H1 (cell line): ENCODE measurements around the gene SPP1. TPM values are rescaled to one million over a fixed set of nuclear protein-coding genes. Genes with fewer than 3 reads are reported as not detected.

Experiments used
- CTCF ChIA-PET: fragments of 300-600 bp; sonication (Branson Sonifier 250); formaldehyde crosslinking; loops from one replicate; lab custom pipeline; 2021; ENCODE audit not compliant: partially characterized antibody; lab: Charles Lee
- POLR2A ChIA-PET: fragments of 300-600 bp; sonication (Branson Sonifier 250); formaldehyde crosslinking; loops from one replicate; lab custom pipeline; 2021; ENCODE audit warnings: inconsistent platforms; ENCODE audit not compliant: partially characterized antibody; lab: Charles Lee
- DNase-seq, 2 experiments: peaks; one replicate each; pipeline versions ENCODE4 v3.0.0 to v3.0.0-alpha.2; 2010 to 2022; ENCODE audit warnings: low spot score in 2 of 2, low read depth in 1 of 2, mixed read lengths in 1 of 2
- FAIRE-seq: peaks from 2 replicates; lab custom pipeline; 2011; peaks lifted over from hg19 to GRCh38; lab: Jason Lieb, UNC
- H2AFZ ChIP-seq: 2 replicates; pipeline ENCODE4 v1.8.1; 2012; ENCODE audit warnings: low read length, inconsistent platforms
- H2AK5ac ChIP-seq: 2 replicates; pipeline ENCODE4 v1.6.1; 2013; ENCODE audit warnings: low read depth, low read length
- H2BK120ac ChIP-seq: replicated peaks from 2 replicates; pipeline ENCODE3; 2013; ENCODE audit warnings: low read depth, low read length, inconsistent platforms
- H2BK12ac ChIP-seq: 2 replicates; pipeline ENCODE4 v1.6.1; 2013; ENCODE audit warnings: low read depth, low read length
- H2BK15ac ChIP-seq: 2 replicates; pipeline ENCODE4 v1.6.1; 2013; ENCODE audit warnings: low read length
- H2BK20ac ChIP-seq: 2 replicates; pipeline ENCODE4 v1.6.1; 2013; ENCODE audit warnings: low read length
- H2BK5ac ChIP-seq: 2 replicates; pipeline ENCODE4 v1.6.1; 2013; ENCODE audit warnings: low read depth, low read length
- H3K14ac ChIP-seq: 2 replicates; pipeline ENCODE4 v1.6.1; 2013; ENCODE audit warnings: inconsistent platforms; ENCODE audit not compliant: insufficient read length
- H3K18ac ChIP-seq: 2 replicates; pipeline ENCODE4 v1.6.1; 2013; ENCODE audit warnings: low read length; ENCODE audit errors: extremely low read depth
- H3K23ac ChIP-seq: 2 replicates; pipeline ENCODE4 v1.6.1; 2013; ENCODE audit warnings: inconsistent platforms; ENCODE audit not compliant: insufficient read length
- H3K23me2 ChIP-seq: 2 replicates; pipeline ENCODE4 v1.6.1; 2013; ENCODE audit warnings: low read depth, low read length
- H3K27ac ChIP-seq: 2 replicates; pipeline ENCODE4 v1.6.1; 2011; ENCODE audit warnings: low read depth, low read length, inconsistent platforms
- H3K27me3 ChIP-seq, 4 experiments: replicated peaks in 1 of 4; 1 replicate in 1 of 4; 2 replicates in 3 of 4; pipeline versions ENCODE4 v1.6.1 to v1.8.1; 2011 to 2013; ENCODE audit warnings: low read length in 3 of 4, mild to moderate bottlenecking in 3 of 4, inconsistent platforms in 2 of 4, mixed read lengths in 2 of 4, moderate library complexity in 1 of 4; ENCODE audit not compliant: control insufficient read depth in 3 of 4, insufficient read depth in 3 of 4; ENCODE audit errors: extremely low read depth in 1 of 4
- H3K36me3 ChIP-seq, 4 experiments: 2 replicates each; pipeline versions ENCODE4 v1.6.1 to v1.8.1; 2011 to 2013; ENCODE audit warnings: mild to moderate bottlenecking in 4 of 4, low read length in 3 of 4, moderate library complexity in 2 of 4, control low read depth in 1 of 4, inconsistent platforms in 1 of 4; ENCODE audit not compliant: insufficient read depth in 4 of 4, control insufficient read depth in 2 of 4
- H3K4ac ChIP-seq: replicated peaks from 2 replicates; pipeline ENCODE3; 2013; ENCODE audit warnings: low read length, low read depth, mixed read lengths, inconsistent platforms; ENCODE audit not compliant: insufficient read length
- H3K4me1 ChIP-seq, 4 experiments: replicated peaks in 1 of 4; 1 replicate in 1 of 4; 2 replicates in 3 of 4; pipeline versions ENCODE4 v1.6.1 to v1.8.1; 2011 to 2013; ENCODE audit warnings: low read length in 3 of 4, inconsistent platforms in 2 of 4, mixed read lengths in 1 of 4; ENCODE audit not compliant: insufficient read depth in 4 of 4, control insufficient read depth in 3 of 4
- H3K4me2 ChIP-seq, 2 experiments: 2 replicates each; pipeline versions ENCODE4 v1.6.1 to v1.8.1; 2011 to 2013; ENCODE audit warnings: low read depth in 2 of 2, low read length in 2 of 2, control low read depth in 1 of 2, inconsistent platforms in 1 of 2, mild to moderate bottlenecking in 1 of 2; ENCODE audit not compliant: insufficient read depth in 1 of 2
- H3K4me3 ChIP-seq, 4 experiments: fragments of 200-600, 300-600 bp in 1 of 4; sonication (generic), shearing (Covaris generic), sonication (Bioruptor Twin) in 1 of 4; 2 replicates each; pipeline versions ENCODE4 v1.5.1 to v1.8.1; 2011 to 2016; ENCODE audit warnings: low read length in 4 of 4, low read depth in 3 of 4, control low read depth in 2 of 4, inconsistent platforms in 2 of 4, mild to moderate bottlenecking in 2 of 4, mixed read lengths in 1 of 4, moderate library complexity in 1 of 4; ENCODE audit not compliant: insufficient read depth in 2 of 4; ENCODE audit errors: extremely low read depth in 1 of 4
- H3K56ac ChIP-seq: replicated peaks from 2 replicates; pipeline ENCODE3; 2013; ENCODE audit warnings: low read depth, mild to moderate bottlenecking, mixed read lengths, low read length, inconsistent platforms; ENCODE audit not compliant: insufficient read length
- H3K79me1 ChIP-seq: 2 replicates; pipeline ENCODE4 v1.6.1; 2013; ENCODE audit warnings: low read depth, low read length, control low read depth
- H3K79me2 ChIP-seq, 2 experiments: 2 replicates each; pipeline versions ENCODE4 v1.6.1 to v1.8.1; 2012 to 2013; ENCODE audit warnings: low read length in 2 of 2, mild to moderate bottlenecking in 2 of 2, inconsistent platforms in 1 of 2; ENCODE audit not compliant: insufficient read depth in 2 of 2, control insufficient read depth in 1 of 2
- H3K9ac ChIP-seq, 4 experiments: replicated peaks in 1 of 4; 1 replicate in 1 of 4; 2 replicates in 3 of 4; pipeline versions ENCODE4 v1.6.1 to v1.8.1; 2011 to 2013; ENCODE audit warnings: low read depth in 3 of 4, low read length in 3 of 4, control low read depth in 2 of 4, mild to moderate bottlenecking in 2 of 4, moderate library complexity in 2 of 4, inconsistent platforms in 1 of 4; ENCODE audit errors: extremely low read depth in 1 of 4
- H3K9me3 ChIP-seq, 2 experiments: 2 replicates each; pipeline versions ENCODE4 v1.6.1 to v1.8.1; 2012 to 2013; ENCODE audit warnings: mild to moderate bottlenecking in 2 of 2, moderate library complexity in 2 of 2, control low read depth in 1 of 2, inconsistent platforms in 1 of 2, low read depth in 1 of 2, low read length in 1 of 2, mixed read lengths in 1 of 2; ENCODE audit not compliant: insufficient read depth in 2 of 2
- H4K20me1 ChIP-seq, 2 experiments: replicated peaks in 1 of 2; 2 replicates each; pipeline versions ENCODE3 to v1.8.1; 2011 to 2013; ENCODE audit warnings: inconsistent platforms in 2 of 2, low read length in 2 of 2, mild to moderate bottlenecking in 1 of 2; ENCODE audit not compliant: insufficient read depth in 2 of 2, control insufficient read depth in 1 of 2
- H4K5ac ChIP-seq: 2 replicates; pipeline ENCODE4 v1.6.1; 2013; ENCODE audit warnings: low read length, low read depth, mixed read lengths, inconsistent platforms; ENCODE audit not compliant: insufficient read length
- H4K8ac ChIP-seq: 2 replicates; pipeline ENCODE4 v1.8.0; 2013; ENCODE audit warnings: mild to moderate bottlenecking, moderate library complexity, low read length, inconsistent platforms; ENCODE audit not compliant: insufficient read depth; ENCODE audit errors: extremely low read depth
- H4K91ac ChIP-seq: replicated peaks from 2 replicates; pipeline ENCODE3; 2013; ENCODE audit warnings: low read length, mixed read lengths, inconsistent platforms; ENCODE audit not compliant: insufficient read length
- CBX5 ChIP-seq: fragments of 300-800, 300-1000 bp; sonication (generic); IDR thresholded peaks from 2 replicates; pipeline ENCODE4 v1.7.1; 2016; ENCODE audit warnings: antibody characterized with exemption, low read length, low read depth
- POLR2AphosphoS5 ChIP-seq: IDR thresholded peaks from 2 replicates; pipeline ENCODE4 v1.6.1; 2011; ENCODE audit warnings: low read depth, low read length
- RAD21 ChIP-seq, 2 experiments: IDR thresholded peaks in 1 of 2; conservative IDR thresholded peaks in 1 of 2; 2 replicates each; pipeline ENCODE4 v1.6.1; 2011; ENCODE audit warnings: low read depth in 2 of 2, low read length in 2 of 2, improper control_type of control experiment in 1 of 2, inconsistent platforms in 1 of 2, mild to moderate bottlenecking in 1 of 2, moderate library complexity in 1 of 2
- SIRT6 ChIP-seq: IDR thresholded peaks from one replicate; pipeline ENCODE4 v1.7.1; 2012; ENCODE audit warnings: low read length, inconsistent platforms
- SP1 ChIP-seq: IDR thresholded peaks from 2 replicates; pipeline ENCODE4 v1.6.1; 2011; ENCODE audit warnings: low read depth, low read length
- SUZ12 ChIP-seq: fragments of 200-600 bp; sonication (generic); IDR thresholded peaks from 2 replicates; pipeline ENCODE4 v1.6.1; 2012; ENCODE audit warnings: mild to moderate bottlenecking, inconsistent platforms, low read length, moderate library complexity, mixed read lengths
- WGBS, 2 experiments: shearing (Covaris generic) in 1 of 2; methylation state at CpG; one replicate each; pipeline versions ENCODE4 v1.1.6 to v1.1.7; 2013 to 2015; ENCODE audit warnings: low lambda C conversion rate in 2 of 2, mixed read lengths in 2 of 2, inconsistent platforms in 1 of 2, low coverage in 1 of 2, missing lambda C conversion rate in 1 of 2; ENCODE audit not compliant: insufficient replicate concordance in 2 of 2, insufficient coverage in 1 of 2, insufficient read length in 1 of 2; ENCODE audit errors: extremely low coverage in 1 of 2, missing lambda C conversion rate in 1 of 2; 5-methylcytosine and 5-hydroxymethylcytosine counted together
- polyA plus RNA-seq, 7 experiments: library from polyadenylated mRNA; depleted of rRNA in 3 of 7; stranded (reverse) in 5 of 7; unstranded in 2 of 7; fragments of >200 nt in 5 of 7; fragments of 200-250 nt in 2 of 7; gene quantifications; 1 replicate in 5 of 7; 2 replicates in 1 of 7; 4 replicates in 1 of 7; pipeline versions ENCODE4 v1.2.1 to v1.2.3, GENCODE V29; 2011 to 2013; ENCODE audit warnings: missing spikeins in 2 of 7, mixed read lengths in 2 of 7
- total RNA-seq: library from RNA; stranded (reverse); fragmentation: NEBNext Ultra II Directional; extraction: Animal tissue kit (Norgen Biotek cat#: 25700); gene quantifications from 2 replicates; pipeline ENCODE4 v1.2.1, GENCODE V29; 2021
- TF ChIP-seq, protein P1 (sequence below), 3 experiments: IDR thresholded peaks; 1 replicate in 2 of 3; 2 replicates in 1 of 3; pipeline versions ENCODE4 v1.5.1 to v1.6.1; 2011; ENCODE audit warnings: low read length in 3 of 3, mild to moderate bottlenecking in 3 of 3, inconsistent platforms in 2 of 3, low read depth in 1 of 3, moderate library complexity in 1 of 3; ENCODE audit not compliant: insufficient read depth in 1 of 3; ENCODE audit errors: control extremely low read depth in 1 of 3
- TF ChIP-seq, protein P2 (sequence below): IDR thresholded peaks from 2 replicates; pipeline ENCODE4 v1.6.1; 2012; ENCODE audit warnings: inconsistent platforms

The SPP1 gene
- total and polyA plus RNA-seq, 2 of the 8 experiments (the other 6 are each of a cell fraction or from before 2014, with no cell fraction given), result 13.7 to 26.5 TPM

GRCh38 chr4:88030565-88031310 is 55.2 kb downstream of the SPP1 start:
- Histone ChIP-seq H3K27me3 (no peaks in the 10 kb centered on the region), H3K79me2 (peaks cover 0 to 6% of the 10 kb centered on the region in 2 experiments; a peak in 1 of 4 replicates), H2AK5ac (no peak overlapping the region), H3K36me3 (peaks cover 3 to 26% (median 10%) of the 10 kb centered on the region in 4 experiments; a peak in 5 of 8 replicates), H4K20me1 (peaks cover 0 to 5% of the 10 kb centered on the region in 2 experiments), H3K18ac (no peak overlapping the region), H2BK20ac (no peak overlapping the region), H4K8ac (no peak overlapping the region), H2BK5ac (no peak overlapping the region), H3K56ac (no peak overlapping the region), H3K4me1 (no peaks in the 10 kb centered on the region), H3K4me2 (no peak overlapping the region), H3K9me3 (peaks cover 9 to 10% of the 10 kb centered on the region in 2 experiments), H2BK12ac (no peak overlapping the region), H4K5ac (no peak overlapping the region), H3K9ac (no peak overlapping the region), H3K14ac (no peak overlapping the region), H2BK120ac (no peak overlapping the region), H4K91ac (no peak overlapping the region), H3K79me1 (peaks cover 2% of the 10 kb centered on the region; the same call in 1 of the 2 replicates), H3K23me2 (no peaks in the 10 kb centered on the region), H2BK15ac (no peak overlapping the region), H3K4ac (no peak overlapping the region), H3K27ac (no peak overlapping the region), H3K23ac (no peak overlapping the region), H3K4me3 (no peak overlapping the region), H2AFZ (no peak overlapping the region)
- POLR2A ChIA-PET, result interaction anchor here (0.9 kb wide), 1 partner anchor 15 kb away, joined by 4 read pairs; no protein-coding TSS in a partner anchor
- FAIRE-seq (no peak), DNase-seq (no peak)
- 87% methylated on average over 12 of the region's 12 CpGs; no CpG with 5 or more reads in 1 of the 2 experiments for WGBS, 2 experiments
- CTCF ChIA-PET, result interaction anchor here (0.7 to 1.8 kb wide), 4 partner anchors 10 to 182 kb away, joined by 4 read pairs; no protein-coding TSS in a partner anchor
- TF ChIP-seq SP1, result no peak
- TF ChIP-seq, protein P1, sequence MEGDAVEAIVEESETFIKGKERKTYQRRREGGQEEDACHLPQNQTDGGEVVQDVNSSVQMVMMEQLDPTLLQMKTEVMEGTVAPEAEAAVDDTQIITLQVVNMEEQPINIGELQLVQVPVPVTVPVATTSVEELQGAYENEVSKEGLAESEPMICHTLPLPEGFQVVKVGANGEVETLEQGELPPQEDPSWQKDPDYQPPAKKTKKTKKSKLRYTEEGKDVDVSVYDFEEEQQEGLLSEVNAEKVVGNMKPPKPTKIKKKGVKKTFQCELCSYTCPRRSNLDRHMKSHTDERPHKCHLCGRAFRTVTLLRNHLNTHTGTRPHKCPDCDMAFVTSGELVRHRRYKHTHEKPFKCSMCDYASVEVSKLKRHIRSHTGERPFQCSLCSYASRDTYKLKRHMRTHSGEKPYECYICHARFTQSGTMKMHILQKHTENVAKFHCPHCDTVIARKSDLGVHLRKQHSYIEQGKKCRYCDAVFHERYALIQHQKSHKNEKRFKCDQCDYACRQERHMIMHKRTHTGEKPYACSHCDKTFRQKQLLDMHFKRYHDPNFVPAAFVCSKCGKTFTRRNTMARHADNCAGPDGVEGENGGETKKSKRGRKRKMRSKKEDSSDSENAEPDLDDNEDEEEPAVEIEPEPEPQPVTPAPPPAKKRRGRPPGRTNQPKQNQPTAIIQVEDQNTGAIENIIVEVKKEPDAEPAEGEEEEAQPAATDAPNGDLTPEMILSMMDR (IDR thresholded peaks at IDR 0.05; ENCODE audit: control extremely low read depth in 1 of 3, insufficient read depth in 1 of 3, low read depth in 1 of 3, low read length in 3 of 3), result no peak
- no peak for TF ChIP-seq RAD21 (IDR thresholded peaks at IDR 0.05 in 1 of 2, conservative IDR thresholded peaks at IDR 0.05 in 1 of 2; ENCODE audit: low read depth in 2 of 2, low read length in 2 of 2)
- no peak for TF ChIP-seq SIRT6
- no peak for TF ChIP-seq SUZ12
- TF ChIP-seq, protein P2, sequence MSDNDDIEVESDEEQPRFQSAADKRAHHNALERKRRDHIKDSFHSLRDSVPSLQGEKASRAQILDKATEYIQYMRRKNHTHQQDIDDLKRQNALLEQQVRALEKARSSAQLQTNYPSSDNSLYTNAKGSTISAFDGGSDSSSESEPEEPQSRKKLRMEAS, result no peak
- no peak for TF ChIP-seq CBX5
- TF ChIP-seq POLR2AphosphoS5, result no peak
